Hepatocyte (in vitro differentiated cells): ENCODE data around the gene HADH. TPM values are rescaled to one million over a fixed set of nuclear protein-coding genes. Genes with fewer than 3 reads are reported as not detected.

Source experiments
- DNase-seq: peaks from one replicate; pipeline ENCODE4 v3.0.0-alpha.2; 2016; ENCODE audit warnings: low spot score
- H2AFZ ChIP-seq: fragments of 200-600 bp; sonication (generic); 2 replicates; pipeline ENCODE4 v1.6.0; 2016; ENCODE audit warnings: antibody characterized with exemption, mild to moderate bottlenecking
- H3K27ac ChIP-seq: fragments of 200-600 bp; sonication (generic); 2 replicates; pipeline ENCODE4 v1.5.1; 2016; ENCODE audit warnings: mild to moderate bottlenecking
- H3K27me3 ChIP-seq: fragments of 200-600 bp; sonication (generic); 2 replicates; pipeline ENCODE4 v1.6.1; 2016
- H3K36me3 ChIP-seq: fragments of 200-600 bp; sonication (generic); replicated peaks from 2 replicates; pipeline ENCODE4 v1.5.1; 2016; ENCODE audit warnings: low read depth; ENCODE audit not compliant: insufficient read depth
- H3K4me1 ChIP-seq: fragments of 200-600 bp; sonication (generic); 2 replicates; pipeline ENCODE4 v1.5.1; 2016; ENCODE audit warnings: mild to moderate bottlenecking, moderate library complexity; ENCODE audit not compliant: insufficient read depth
- H3K4me2 ChIP-seq: fragments of 200-600 bp; sonication (generic); 2 replicates; pipeline ENCODE4 v1.6.0; 2016
- H3K4me3 ChIP-seq: fragments of 200-600 bp; sonication (generic); 2 replicates; pipeline ENCODE4 v1.5.1; 2016; ENCODE audit warnings: mild to moderate bottlenecking
- H3K79me2 ChIP-seq: fragments of 200-600 bp; sonication (generic); 2 replicates; pipeline ENCODE4 v1.6.0; 2017; ENCODE audit warnings: mild to moderate bottlenecking
- H3K9me2 ChIP-seq: fragments of 200-600 bp; sonication (generic); replicated peaks from 2 replicates; pipeline ENCODE4 v1.6.0; 2017; ENCODE audit warnings: mild to moderate bottlenecking; ENCODE audit not compliant: insufficient read depth
- H3K9me3 ChIP-seq: fragments of 200-600 bp; sonication (generic); 2 replicates; pipeline ENCODE4 v1.5.1; 2016; ENCODE audit warnings: low read depth, mild to moderate bottlenecking
- H4K20me1 ChIP-seq: fragments of 200-600 bp; sonication (generic); 2 replicates; pipeline ENCODE4 v1.6.0; 2016; ENCODE audit warnings: mild to moderate bottlenecking; ENCODE audit not compliant: insufficient read depth, poor library complexity, severe bottlenecking
- EZH2 ChIP-seq: fragments of 200-600 bp; sonication (generic); IDR thresholded peaks from 2 replicates; pipeline ENCODE4 v1.6.1; 2016; ENCODE audit warnings: antibody characterized with exemption, mild to moderate bottlenecking, borderline replicate concordance
- EZH2phosphoT487 ChIP-seq: fragments of 200-600 bp; sonication (generic); IDR thresholded peaks from one replicate; pipeline ENCODE4 v1.6.1; 2018; ENCODE audit warnings: antibody characterized with exemption, mild to moderate bottlenecking, low read depth, moderate library complexity; ENCODE audit not compliant: unreplicated experiment, severe bottlenecking
- WGBS: methylation state at CpG from one replicate; pipeline ENCODE4 v1.1.6; 2016; ENCODE audit warnings: low lambda C conversion rate; ENCODE audit errors: missing lambda C conversion rate; 5-methylcytosine and 5-hydroxymethylcytosine counted together
- polyA plus RNA-seq: library from polyadenylated mRNA; unstranded; fragments of >200 nt; fragmentation: Nextera tagmentation; extraction: Ambion mirVana; gene quantifications from 2 replicates; pipeline ENCODE4 v1.2.1, GENCODE V29; 2016
- total RNA-seq: library from RNA; depleted of rRNA; stranded (reverse); fragments of >200 nt; gene quantifications from 2 replicates; pipeline ENCODE4 v1.2.3, GENCODE V29; 2014
- TF ChIP-seq, protein P1 (sequence below): fragments of 200-600 bp; sonication (generic); IDR thresholded peaks from 2 replicates; pipeline ENCODE4 v1.5.1; 2016; ENCODE audit warnings: antibody characterized with exemption, mild to moderate bottlenecking; ENCODE audit not compliant: poor library complexity

The HADH gene
- total and polyA plus RNA-seq, 2 experiments from 2014 or later, result 76.7 to 83.5 TPM

DNA sequence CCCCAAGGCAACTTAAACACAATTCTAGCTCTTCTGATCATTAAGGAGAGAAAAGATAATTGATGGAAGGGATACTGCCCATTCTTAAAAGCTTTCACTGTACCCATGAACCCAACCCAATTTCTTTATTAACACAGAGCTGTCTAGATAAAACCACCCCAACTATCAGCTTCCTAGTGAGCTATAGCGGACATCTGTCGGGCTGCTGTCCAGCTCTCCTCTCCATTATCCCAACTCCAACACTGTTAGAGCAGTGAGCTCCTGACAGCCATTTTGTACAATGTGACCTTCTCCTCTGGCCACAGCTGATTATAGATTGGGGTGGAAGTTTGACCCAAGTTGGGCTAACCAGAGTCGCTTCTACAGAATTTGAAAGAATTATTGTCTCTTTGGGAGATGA, 66.1 kb downstream of the HADH start:
- 97% methylated on average over 3 of the region's 3 CpGs for WGBS
- no peaks in the 10 kb centered on the region for H3K36me3 ChIP-seq

DNA sequence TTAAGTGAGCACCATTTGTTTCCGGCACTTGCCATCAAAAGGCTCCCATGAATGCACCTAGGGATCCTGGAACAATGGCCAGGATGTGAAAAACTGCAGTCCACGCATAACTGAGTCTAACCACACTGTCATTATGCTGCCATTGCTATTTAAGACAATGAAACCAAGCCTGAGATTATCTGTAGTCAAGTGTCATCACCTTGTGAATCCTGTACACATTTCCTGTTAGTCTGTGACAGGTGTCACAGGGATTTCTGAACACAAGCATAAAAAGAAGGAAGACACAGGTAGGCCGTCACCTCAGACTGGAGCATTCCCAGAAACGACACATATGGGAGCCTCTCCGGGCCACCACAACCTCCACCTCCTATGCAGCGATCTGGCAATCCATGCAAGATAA, 66.7 kb downstream of the HADH start:
- Histone ChIP-seq H3K27ac (no peak overlapping the region), H3K36me3 (no peaks in the 10 kb centered on the region), H3K79me2 (no peaks in the 10 kb centered on the region), H3K27me3 (no peaks in the 10 kb centered on the region), H2AFZ (no peak overlapping the region), H4K20me1 (no peaks in the 10 kb centered on the region), H3K9me3 (no peaks in the 10 kb centered on the region), H3K4me3 (no peak overlapping the region), H3K4me2 (no peak overlapping the region), H3K4me1 (peaks cover 27% of the 10 kb centered on the region), H3K9me2 (no peaks in the 10 kb centered on the region)
- no peak for DNase-seq
- TF ChIP-seq EZH2phosphoT487, result no peak
- TF ChIP-seq EZH2, result no peak
- TF ChIP-seq, protein P1, sequence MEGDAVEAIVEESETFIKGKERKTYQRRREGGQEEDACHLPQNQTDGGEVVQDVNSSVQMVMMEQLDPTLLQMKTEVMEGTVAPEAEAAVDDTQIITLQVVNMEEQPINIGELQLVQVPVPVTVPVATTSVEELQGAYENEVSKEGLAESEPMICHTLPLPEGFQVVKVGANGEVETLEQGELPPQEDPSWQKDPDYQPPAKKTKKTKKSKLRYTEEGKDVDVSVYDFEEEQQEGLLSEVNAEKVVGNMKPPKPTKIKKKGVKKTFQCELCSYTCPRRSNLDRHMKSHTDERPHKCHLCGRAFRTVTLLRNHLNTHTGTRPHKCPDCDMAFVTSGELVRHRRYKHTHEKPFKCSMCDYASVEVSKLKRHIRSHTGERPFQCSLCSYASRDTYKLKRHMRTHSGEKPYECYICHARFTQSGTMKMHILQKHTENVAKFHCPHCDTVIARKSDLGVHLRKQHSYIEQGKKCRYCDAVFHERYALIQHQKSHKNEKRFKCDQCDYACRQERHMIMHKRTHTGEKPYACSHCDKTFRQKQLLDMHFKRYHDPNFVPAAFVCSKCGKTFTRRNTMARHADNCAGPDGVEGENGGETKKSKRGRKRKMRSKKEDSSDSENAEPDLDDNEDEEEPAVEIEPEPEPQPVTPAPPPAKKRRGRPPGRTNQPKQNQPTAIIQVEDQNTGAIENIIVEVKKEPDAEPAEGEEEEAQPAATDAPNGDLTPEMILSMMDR, result no peak
- 79% methylated on average over 6 of the region's 6 CpGs for WGBS

More for the DNA sequence above, 66.1 kb downstream of the HADH start:
- Histone ChIP-seq H2AFZ (no peak overlapping the region), H3K79me2 (no peaks in the 10 kb centered on the region), H3K9me3 (no peaks in the 10 kb centered on the region), H3K4me3 (no peak overlapping the region), H3K4me1 (peaks cover 25% of the 10 kb centered on the region), H4K20me1 (no peaks in the 10 kb centered on the region), H3K27me3 (no peaks in the 10 kb centered on the region), H3K27ac (no peak overlapping the region), H3K4me2 (no peak overlapping the region), H3K9me2 (no peaks in the 10 kb centered on the region)
- no peak for TF ChIP-seq EZH2phosphoT487
- TF ChIP-seq EZH2, result no peak
- TF ChIP-seq, protein P1, result no peak
- DNase-seq, result no peak

DNA sequence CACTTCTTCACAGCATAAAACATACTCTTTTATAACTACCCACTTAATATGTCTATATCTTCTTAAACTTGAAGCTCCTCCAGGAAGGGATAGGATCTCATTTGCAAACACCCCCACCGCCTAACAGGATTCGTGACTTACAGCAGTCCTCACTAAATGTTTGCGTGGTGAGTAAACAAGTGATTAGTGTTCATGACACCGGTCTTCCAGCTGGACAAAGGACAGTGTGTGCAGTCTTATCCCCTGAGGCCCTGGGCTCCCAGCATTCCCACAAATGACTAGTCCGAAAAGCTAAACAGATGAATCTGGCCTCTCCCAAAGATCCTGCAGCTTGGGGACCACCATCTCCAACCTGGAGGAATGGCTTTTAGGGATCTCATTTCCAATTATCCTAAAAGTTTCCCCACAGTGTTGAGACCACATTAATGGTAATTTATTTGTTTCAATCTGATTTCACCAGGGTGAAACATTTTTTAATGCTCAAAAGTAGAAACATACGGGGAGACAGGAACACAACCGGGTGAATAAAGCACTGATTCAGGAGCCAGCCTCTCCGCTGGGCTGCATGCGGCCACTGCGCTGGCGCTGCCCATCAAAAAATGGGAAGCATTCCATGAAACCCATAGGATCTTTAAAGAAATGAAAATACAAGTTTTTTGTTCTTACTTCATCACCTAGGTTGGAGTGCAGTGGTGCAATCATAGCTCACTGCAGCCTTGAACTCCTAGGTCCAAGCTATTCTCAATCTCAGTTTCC, 69.2 kb downstream of the HADH start:
- no peaks in the 10 kb centered on the region for H3K36me3 ChIP-seq
- no peaks in the 10 kb centered on the region for H3K9me3 ChIP-seq
- peaks cover 20% of the 10 kb centered on the region for H3K4me1 ChIP-seq
- H3K4me2 ChIP-seq, result peak overlapping the region; percentile 38
- H3K27me3 ChIP-seq, result no peaks in the 10 kb centered on the region
- H3K4me3 ChIP-seq, result no peak overlapping the region
- peak; percentile 61 for DNase-seq
- peak overlapping the region; percentile 64 for H3K27ac ChIP-seq
- H3K9me2 ChIP-seq, result no peaks in the 10 kb centered on the region
- H4K20me1 ChIP-seq, result no peaks in the 10 kb centered on the region
- no peak for TF ChIP-seq EZH2
- TF ChIP-seq EZH2phosphoT487, result no peak
- 65% methylated on average over 11 of the region's 11 CpGs for WGBS
- no peak overlapping the region for H2AFZ ChIP-seq
- H3K79me2 ChIP-seq, result no peaks in the 10 kb centered on the region

DNA sequence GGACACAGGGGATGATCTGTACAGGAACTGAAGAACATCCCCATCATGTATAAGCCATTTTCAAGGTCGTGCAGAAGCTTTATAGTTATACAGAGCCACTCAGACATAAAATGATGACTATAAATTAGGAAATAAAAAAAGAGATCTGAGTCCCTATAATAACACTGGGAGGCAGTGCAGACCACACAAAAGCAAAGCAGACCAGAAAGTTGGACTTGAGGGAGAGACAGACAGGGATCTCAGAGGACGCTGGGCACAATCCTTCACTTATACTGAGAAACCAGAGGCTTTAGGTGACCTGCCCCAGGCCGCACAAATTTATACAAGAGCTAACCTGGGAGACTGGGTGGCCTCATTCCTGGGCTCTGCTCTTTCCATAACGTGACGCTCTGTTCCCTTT, 70.5 kb downstream of the HADH start:
- TF ChIP-seq EZH2 (no peak), EZH2phosphoT487 (no peak)
- TF ChIP-seq, protein P1, result peak; percentile 58
- Histone ChIP-seq H3K27ac (no peak overlapping the region), H3K4me3 (no peak overlapping the region), H3K4me1 (peaks cover 19% of the 10 kb centered on the region), H3K27me3 (no peaks in the 10 kb centered on the region), H2AFZ (no peak overlapping the region), H4K20me1 (no peaks in the 10 kb centered on the region), H3K9me3 (no peaks in the 10 kb centered on the region), H3K4me2 (no peak overlapping the region), H3K79me2 (no peaks in the 10 kb centered on the region), H3K9me2 (no peaks in the 10 kb centered on the region), H3K36me3 (no peaks in the 10 kb centered on the region)
- WGBS, result 74% methylated on average over 5 of the region's 5 CpGs
- DNase-seq, result peak; percentile 58
